Breast epithelium (tissue), 3 donors: Measurements from ENCODE around the gene PPM1L.

Experiments used
- CTCF ChIP-seq, 3 donors: fragments of 450-650 bp; IDR thresholded peaks; one replicate each; pipeline ENCODE4 v1.5.1; 2016 to 2017; ENCODE audit warnings: antibody characterized with exemption in 3 of 3, mild to moderate bottlenecking in 3 of 3, moderate library complexity in 3 of 3
- POLR2A ChIP-seq: fragments of 450-650 bp; IDR thresholded peaks from one replicate; pipeline ENCODE4 v1.6.1; 2016; ENCODE audit warnings: antibody characterized with exemption, mild to moderate bottlenecking, moderate library complexity

DNA sequence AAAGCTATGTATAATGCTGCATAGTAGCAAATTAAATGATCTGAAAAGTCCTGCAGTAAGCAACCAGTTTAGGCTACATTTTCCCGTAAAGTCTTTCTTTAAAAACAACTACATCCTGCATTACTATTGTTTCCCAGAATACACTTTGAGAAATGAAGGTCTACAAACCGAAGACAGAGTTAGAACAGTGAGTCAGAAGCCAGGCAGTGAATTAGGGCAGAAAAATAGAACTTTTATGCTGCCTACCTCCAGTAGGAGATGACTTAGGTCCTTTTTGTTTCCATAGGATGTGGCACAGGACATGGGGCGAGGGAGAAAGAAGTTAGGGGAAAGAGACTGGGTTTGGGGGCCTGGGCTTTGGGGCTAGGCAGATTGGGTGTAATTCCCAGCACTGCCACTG, 127.3 kb downstream of the PPM1L start:
- no peak for TF ChIP-seq CTCF (IDR thresholded peaks at IDR 0.05)
- no peak for TF ChIP-seq POLR2A
